ENCODE data around the gene XRRA1.
"Not testable (repeated sequence)": the region's sequence is repeated elsewhere in the genome, so short reads cannot be mapped to it uniquely, and the experiment has no call there.

Gene XRRA1

DNA sequence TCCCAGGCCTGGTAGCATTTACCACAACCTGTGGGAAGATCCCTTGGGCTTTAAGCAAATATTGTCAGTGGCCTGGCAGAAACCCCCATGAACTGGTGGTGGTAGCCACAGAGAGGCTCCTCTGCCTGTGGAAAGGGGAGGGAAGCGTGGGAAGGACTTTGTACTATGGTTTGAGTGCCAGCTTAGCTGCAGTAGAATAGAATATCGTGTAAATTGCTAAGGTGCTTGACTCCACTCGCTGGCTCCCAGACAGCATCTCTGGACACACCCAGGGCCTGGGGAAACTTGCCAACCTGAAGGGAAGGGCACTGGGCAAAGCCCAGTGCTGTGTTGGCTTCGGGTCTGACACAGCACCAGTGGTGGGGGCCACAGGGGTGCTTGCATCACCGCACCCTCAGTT is 52.6 kb downstream of the XRRA1 start:
- Histone ChIP-seq H3K27ac (no peak overlapping the region), H3K36me3 (no peaks in the 10 kb centered on the region), H3K9me3 (no peaks in the 10 kb centered on the region), H3K4me1 (ENCODE audit: control insufficient read depth in 1 of 2, insufficient read depth in 1 of 2, low read depth in 1 of 2, low read length in 1 of 2) (no peaks in the 10 kb centered on the region), H3K27me3 (no peaks in the 10 kb centered on the region), H3K4me3 (ENCODE audit: low read depth in 1 of 2, low read length in 1 of 2) (no peak overlapping the region)
- TF ChIP-seq, protein P1, sequence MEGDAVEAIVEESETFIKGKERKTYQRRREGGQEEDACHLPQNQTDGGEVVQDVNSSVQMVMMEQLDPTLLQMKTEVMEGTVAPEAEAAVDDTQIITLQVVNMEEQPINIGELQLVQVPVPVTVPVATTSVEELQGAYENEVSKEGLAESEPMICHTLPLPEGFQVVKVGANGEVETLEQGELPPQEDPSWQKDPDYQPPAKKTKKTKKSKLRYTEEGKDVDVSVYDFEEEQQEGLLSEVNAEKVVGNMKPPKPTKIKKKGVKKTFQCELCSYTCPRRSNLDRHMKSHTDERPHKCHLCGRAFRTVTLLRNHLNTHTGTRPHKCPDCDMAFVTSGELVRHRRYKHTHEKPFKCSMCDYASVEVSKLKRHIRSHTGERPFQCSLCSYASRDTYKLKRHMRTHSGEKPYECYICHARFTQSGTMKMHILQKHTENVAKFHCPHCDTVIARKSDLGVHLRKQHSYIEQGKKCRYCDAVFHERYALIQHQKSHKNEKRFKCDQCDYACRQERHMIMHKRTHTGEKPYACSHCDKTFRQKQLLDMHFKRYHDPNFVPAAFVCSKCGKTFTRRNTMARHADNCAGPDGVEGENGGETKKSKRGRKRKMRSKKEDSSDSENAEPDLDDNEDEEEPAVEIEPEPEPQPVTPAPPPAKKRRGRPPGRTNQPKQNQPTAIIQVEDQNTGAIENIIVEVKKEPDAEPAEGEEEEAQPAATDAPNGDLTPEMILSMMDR (IDR thresholded peaks at IDR 0.05), result no peak

DNA sequence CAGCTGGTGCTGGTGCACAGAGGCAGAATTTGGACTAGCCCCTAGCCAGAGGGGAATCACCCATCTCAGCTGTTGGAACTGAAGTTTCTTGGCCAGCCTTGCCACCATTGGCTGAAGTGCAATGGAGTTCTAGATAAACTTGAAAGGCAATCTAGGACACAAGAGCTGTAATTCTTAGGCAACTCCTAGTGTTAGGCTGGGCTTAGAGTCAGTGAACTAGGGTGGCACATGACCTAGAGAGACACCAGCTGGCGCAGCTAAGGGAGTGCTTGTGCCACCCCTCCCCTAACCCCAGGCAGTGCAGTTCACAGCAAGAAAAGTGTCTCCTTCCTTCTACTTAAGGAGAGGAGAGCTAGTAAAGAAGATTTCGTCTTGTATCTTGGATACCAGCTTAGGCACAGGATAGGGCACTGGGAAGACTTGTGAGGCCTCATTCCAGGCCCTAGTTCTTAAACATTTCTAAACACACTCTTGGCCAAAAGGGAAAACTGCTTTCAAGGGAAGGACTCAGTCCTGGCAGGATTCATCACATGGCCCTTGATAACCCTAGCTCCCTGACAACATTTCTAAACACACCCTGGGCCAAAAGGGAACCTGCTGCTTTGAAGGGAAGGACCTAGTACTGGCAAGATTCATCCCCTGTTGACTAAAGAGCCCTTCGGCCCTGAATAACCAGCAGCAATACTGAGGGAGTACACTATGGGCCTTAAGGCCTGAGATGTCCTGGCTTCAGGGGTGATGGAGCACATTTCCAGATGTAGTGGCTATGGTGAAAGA is 53.4 kb downstream of the XRRA1 start:
- Histone ChIP-seq H3K4me1 (ENCODE audit: control insufficient read depth in 1 of 2, insufficient read depth in 1 of 2, low read depth in 1 of 2, low read length in 1 of 2) (no peaks in the 10 kb centered on the region), H3K4me3 (ENCODE audit: low read depth in 1 of 2, low read length in 1 of 2) (no peak overlapping the region), H3K27ac (no peak overlapping the region), H3K9me3 (no peaks in the 10 kb centered on the region), H3K27me3 (no peaks in the 10 kb centered on the region), H3K36me3 (no peaks in the 10 kb centered on the region)
- TF ChIP-seq, protein P1 (IDR thresholded peaks at IDR 0.05), result no peak

DNA sequence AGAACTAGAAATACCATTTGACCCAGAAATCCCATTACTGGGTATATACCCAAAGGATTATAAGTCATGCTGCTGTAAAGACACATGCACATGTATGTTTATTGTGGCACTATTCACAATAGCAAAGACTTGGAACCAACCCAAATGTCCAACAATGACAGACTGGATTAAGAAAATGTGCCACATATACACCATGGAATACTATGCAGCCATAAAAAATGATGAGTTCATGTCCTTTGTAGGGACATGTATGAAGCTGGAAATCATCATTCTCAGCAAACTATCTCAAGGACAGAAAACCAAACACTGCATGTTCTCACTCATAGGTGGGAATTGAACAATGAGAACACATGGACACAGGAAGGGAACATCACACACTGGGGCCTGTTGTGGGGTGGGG is 55.9 kb downstream of the XRRA1 start:
- H3K27me3 ChIP-seq; H3K36me3 ChIP-seq; H3K27ac ChIP-seq; H3K9me3 ChIP-seq; H3K4me3 ChIP-seq (ENCODE audit: low read depth in 1 of 2, low read length in 1 of 2); H3K4me1 ChIP-seq (ENCODE audit: control insufficient read depth in 1 of 2, insufficient read depth in 1 of 2, low read depth in 1 of 2, low read length in 1 of 2): not testable (repeated sequence)

DNA sequence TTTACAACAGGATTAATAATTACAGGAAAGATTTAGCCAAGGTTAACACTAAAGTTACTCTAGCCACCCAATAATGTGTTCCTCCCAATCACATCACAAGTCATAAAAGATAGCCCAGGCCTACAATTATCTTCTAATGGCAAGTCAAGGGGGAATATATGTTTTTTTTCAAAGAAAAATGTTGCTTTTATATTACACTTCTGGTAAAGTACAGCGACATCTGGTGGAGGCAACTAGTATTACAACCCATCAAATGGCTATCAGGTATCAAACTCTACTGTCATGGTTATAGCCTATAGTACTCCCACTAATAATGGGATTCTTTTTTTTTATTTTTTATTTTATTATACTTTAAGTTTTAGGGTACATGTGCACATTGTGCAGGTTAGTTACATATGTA is 71.8 kb downstream of the XRRA1 start:
- Histone ChIP-seq H3K4me1 (ENCODE audit: control insufficient read depth in 1 of 2, insufficient read depth in 1 of 2, low read depth in 1 of 2, low read length in 1 of 2) (no peaks in the 10 kb centered on the region), H3K4me3 (ENCODE audit: low read depth in 1 of 2, low read length in 1 of 2) (no peak overlapping the region), H3K27me3 (no peaks in the 10 kb centered on the region), H3K9me3 (peaks cover 5% of the 10 kb centered on the region), H3K36me3 (peaks cover 24% of the 10 kb centered on the region), H3K27ac (no peak overlapping the region)
- TF ChIP-seq, protein P1 (IDR thresholded peaks at IDR 0.05), result peak; percentile 59

DNA sequence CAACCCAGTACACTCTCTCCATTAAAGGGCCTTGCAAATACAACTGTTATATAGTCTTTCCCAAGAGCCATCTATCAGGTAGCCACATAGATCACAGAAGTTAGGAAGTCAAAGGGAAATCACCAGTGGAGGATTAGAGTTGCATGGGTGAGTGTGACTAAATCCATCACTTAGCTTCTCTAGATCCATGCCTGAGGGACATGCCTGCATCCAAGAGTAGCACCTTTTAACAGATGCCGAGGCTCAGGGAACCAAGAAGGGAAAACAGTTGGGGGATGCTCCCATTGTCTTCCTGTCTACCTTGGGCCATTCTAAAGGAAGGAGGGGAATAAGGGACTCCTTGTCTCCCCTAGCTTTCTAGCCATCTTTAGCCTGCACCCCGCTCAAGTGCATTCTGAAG is 77.9 kb downstream of the XRRA1 start:
- peaks cover 19% of the 10 kb centered on the region for H3K36me3 ChIP-seq
- peaks cover 26% of the 10 kb centered on the region for H3K9me3 ChIP-seq
- H3K27me3 ChIP-seq, result no peaks in the 10 kb centered on the region
- H3K4me3 ChIP-seq (ENCODE audit: low read depth in 1 of 2, low read length in 1 of 2), result no peak overlapping the region
- no peaks in the 10 kb centered on the region for H3K4me1 ChIP-seq (ENCODE audit: control insufficient read depth in 1 of 2, insufficient read depth in 1 of 2, low read depth in 1 of 2, low read length in 1 of 2)
- TF ChIP-seq, protein P1 (IDR thresholded peaks at IDR 0.05), result no peak
- H3K27ac ChIP-seq, result no peak overlapping the region

DNA sequence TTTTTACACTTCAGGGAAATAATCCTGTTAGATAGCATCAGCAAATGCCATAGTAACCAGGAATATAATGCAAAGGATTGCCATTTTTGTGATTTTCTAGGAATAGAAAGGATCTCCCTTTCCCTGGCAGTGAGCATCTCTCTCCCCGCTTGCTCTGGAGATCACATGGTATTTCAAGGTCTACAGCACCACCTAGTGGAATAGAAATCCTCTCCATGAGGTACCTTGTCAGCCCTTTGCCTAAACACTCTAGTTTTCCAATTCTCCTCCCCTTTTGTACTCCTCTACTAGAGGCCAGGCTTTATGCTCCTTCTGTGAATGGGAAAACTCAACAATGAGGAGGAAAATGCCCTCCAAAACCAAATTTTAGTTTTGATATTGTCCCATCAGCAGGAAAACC is 78.4 kb downstream of the XRRA1 start:
- Histone ChIP-seq H3K27me3 (no peaks in the 10 kb centered on the region), H3K27ac (no peak overlapping the region), H3K4me1 (ENCODE audit: control insufficient read depth in 1 of 2, insufficient read depth in 1 of 2, low read depth in 1 of 2, low read length in 1 of 2) (no peaks in the 10 kb centered on the region), H3K4me3 (ENCODE audit: low read depth in 1 of 2, low read length in 1 of 2) (no peak overlapping the region), H3K9me3 (peaks cover 32% of the 10 kb centered on the region), H3K36me3 (peaks cover 14% of the 10 kb centered on the region)
- TF ChIP-seq, protein P1 (IDR thresholded peaks at IDR 0.05), result no peak
